A673 (cell line): ENCODE measurements around the gene ATG3. TPM values are rescaled to one million over a fixed set of nuclear protein-coding genes. Genes with fewer than 3 reads are reported as not detected.
"Not testable (repeated sequence)": the region's sequence is repeated elsewhere in the genome, so short reads cannot be mapped to it uniquely, and the experiment has no call there.

Experiments
- BruUV-seq: library from RNA; stranded (reverse); fragments of 400-500 nt; replicated peaks from 2 replicates; lab custom pipeline; 2021; lab: Mats Ljungman, UMichigan
- CTCF ChIA-PET: fragments of 300-600 bp; sonication (Branson Sonifier 250); formaldehyde crosslinking; loops from one replicate; lab custom pipeline; 2022; ENCODE audit warnings: antibody characterized with exemption; lab: Charles Lee
- POLR2A ChIA-PET: fragments of 300-600 bp; sonication (Branson Sonifier 250); formaldehyde crosslinking; loops from one replicate; lab custom pipeline; 2022; ENCODE audit warnings: antibody characterized with exemption; ENCODE audit not compliant: low non-redundant PET; lab: Charles Lee
- DNase-seq: peaks from one replicate; pipeline ENCODE4 v3.0.0-alpha.2; 2015; ENCODE audit warnings: low spot score
- H3K27ac ChIP-seq: fragments of 200-600 bp; sonication (generic); 2 replicates; pipeline ENCODE4 v1.5.1; 2016; ENCODE audit warnings: mixed run types, low read depth, mild to moderate bottlenecking, mixed read lengths, antibody characterized with exemption, low read length; ENCODE audit not compliant: poor library complexity, severe bottlenecking
- H3K27me3 ChIP-seq: fragments of 200-600 bp; sonication (generic); replicated peaks from 2 replicates; pipeline ENCODE4 v1.6.1; 2017; ENCODE audit warnings: mixed run types, low read depth, mild to moderate bottlenecking, mixed read lengths, antibody characterized with exemption, low read length; ENCODE audit not compliant: insufficient read depth, poor library complexity
- H3K36me3 ChIP-seq: fragments of 200-600 bp; sonication (generic); 2 replicates; pipeline ENCODE4 v1.6.1; 2016; ENCODE audit warnings: mixed run types, mild to moderate bottlenecking, mixed read lengths, antibody characterized with exemption, low read length; ENCODE audit not compliant: insufficient read depth, poor library complexity, severe bottlenecking
- H3K4me1 ChIP-seq: fragments of 200-600 bp; sonication (generic); 2 replicates; pipeline ENCODE4 v1.6.1; 2017; ENCODE audit warnings: mixed run types, mild to moderate bottlenecking, mixed read lengths, antibody characterized with exemption, low read length; ENCODE audit not compliant: insufficient read depth, poor library complexity, severe bottlenecking
- H3K4me3 ChIP-seq: fragments of 200-600 bp; sonication (generic); 2 replicates; pipeline ENCODE4 v1.5.1; 2016; ENCODE audit warnings: low read depth, mixed run types, mild to moderate bottlenecking, mixed read lengths, low read length; ENCODE audit not compliant: poor library complexity, severe bottlenecking
- H3K9me3 ChIP-seq: fragments of 200-600 bp; sonication (generic); 2 replicates; pipeline ENCODE4 v1.6.1; 2016; ENCODE audit warnings: mixed run types, low read depth, mild to moderate bottlenecking, mixed read lengths, antibody characterized with exemption, low read length; ENCODE audit not compliant: poor library complexity, severe bottlenecking
- EZH2 ChIP-seq: fragments of 200-600 bp; sonication (generic); IDR thresholded peaks from 2 replicates; pipeline ENCODE4 v1.6.1; 2017; ENCODE audit warnings: borderline replicate concordance, low read depth, mild to moderate bottlenecking, mixed read lengths, antibody characterized with exemption, low read length; ENCODE audit not compliant: poor library complexity, severe bottlenecking
- intact Hi-C: fragments of 100-400 bp; cut with micrococcal nuclease; formaldehyde crosslinking; loops from one replicate; pipeline ENCODE4 v1.10.0; 2022; ENCODE audit not compliant: unreplicated experiment
- total RNA-seq: library from RNA; stranded (reverse); gene quantifications from 2 replicates; pipeline ENCODE4 v1.2.3, GENCODE V29; 2021
- TF ChIP-seq, protein P1 (sequence below): fragments of 300-800, 200-600 bp; sonication (generic); conservative IDR thresholded peaks from 2 replicates; pipeline ENCODE4 v1.5.1; 2017; ENCODE audit warnings: low read depth, mild to moderate bottlenecking, antibody characterized with exemption, low read length, moderate library complexity, mixed read lengths

ATG3 gene
- total RNA-seq, 1 experiment from 2014 or later, result 54.5 TPM

GRCh38 chr3:112496366-112497067 lies 65.2 kb downstream of the ATG3 start:
- TF ChIP-seq, protein P1, sequence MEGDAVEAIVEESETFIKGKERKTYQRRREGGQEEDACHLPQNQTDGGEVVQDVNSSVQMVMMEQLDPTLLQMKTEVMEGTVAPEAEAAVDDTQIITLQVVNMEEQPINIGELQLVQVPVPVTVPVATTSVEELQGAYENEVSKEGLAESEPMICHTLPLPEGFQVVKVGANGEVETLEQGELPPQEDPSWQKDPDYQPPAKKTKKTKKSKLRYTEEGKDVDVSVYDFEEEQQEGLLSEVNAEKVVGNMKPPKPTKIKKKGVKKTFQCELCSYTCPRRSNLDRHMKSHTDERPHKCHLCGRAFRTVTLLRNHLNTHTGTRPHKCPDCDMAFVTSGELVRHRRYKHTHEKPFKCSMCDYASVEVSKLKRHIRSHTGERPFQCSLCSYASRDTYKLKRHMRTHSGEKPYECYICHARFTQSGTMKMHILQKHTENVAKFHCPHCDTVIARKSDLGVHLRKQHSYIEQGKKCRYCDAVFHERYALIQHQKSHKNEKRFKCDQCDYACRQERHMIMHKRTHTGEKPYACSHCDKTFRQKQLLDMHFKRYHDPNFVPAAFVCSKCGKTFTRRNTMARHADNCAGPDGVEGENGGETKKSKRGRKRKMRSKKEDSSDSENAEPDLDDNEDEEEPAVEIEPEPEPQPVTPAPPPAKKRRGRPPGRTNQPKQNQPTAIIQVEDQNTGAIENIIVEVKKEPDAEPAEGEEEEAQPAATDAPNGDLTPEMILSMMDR, result no peak
- TF ChIP-seq EZH2, result no peak
- no peak overlapping the region for H3K4me3 ChIP-seq
- no peaks in the 10 kb centered on the region for H3K36me3 ChIP-seq
- CTCF ChIA-PET, result no interaction called here
- no peaks in the 10 kb centered on the region for H3K4me1 ChIP-seq
- no peaks in the 10 kb centered on the region for H3K27me3 ChIP-seq
- POLR2A ChIA-PET, result no interaction called here
- no peak overlapping the region for H3K27ac ChIP-seq
- no peak for DNase-seq
- intact Hi-C loops, result no loop called here
- no TSS peak for BruUV-seq
- H3K9me3 ChIP-seq, result no peaks in the 10 kb centered on the region

- H3K27me3 ChIP-seq, H3K4me3 ChIP-seq, H3K27ac ChIP-seq, intact Hi-C loops, POLR2A ChIA-PET, CTCF ChIA-PET, DNase-seq, H3K9me3 ChIP-seq, H3K4me1 ChIP-seq, H3K36me3 ChIP-seq, BruUV-seq: not testable (repeated sequence)
Observed at GRCh38 chr3:112494448-112494767, 67.4 kb downstream of the ATG3 start.

DNA sequence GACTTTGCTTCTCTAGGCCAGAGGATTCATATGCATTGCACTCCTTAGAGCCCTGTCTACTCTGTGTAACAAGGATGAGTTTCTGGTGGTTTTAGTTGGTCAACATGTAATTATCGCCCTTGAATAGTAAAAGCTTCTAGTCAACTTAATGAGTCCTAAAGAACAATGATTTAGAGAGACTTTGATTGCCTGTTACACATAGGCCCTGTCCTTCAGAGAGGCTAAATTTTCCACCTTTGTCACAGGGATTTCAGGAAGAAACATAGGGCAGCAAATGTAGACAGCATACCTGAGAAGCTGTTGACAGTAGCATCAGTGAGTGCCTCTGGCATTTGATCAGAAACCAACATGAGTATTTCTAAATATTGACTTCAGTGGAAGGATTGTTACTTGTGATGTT lies 69.6 kb downstream of the ATG3 start:
- H3K4me1 ChIP-seq, result no peaks in the 10 kb centered on the region
- BruUV-seq, result no TSS peak
- H3K9me3 ChIP-seq, result no peaks in the 10 kb centered on the region
- no peak overlapping the region for H3K4me3 ChIP-seq
- H3K27ac ChIP-seq, result no peak overlapping the region
- intact Hi-C loops, result no loop called here
- no peaks in the 10 kb centered on the region for H3K27me3 ChIP-seq
- H3K36me3 ChIP-seq, result no peaks in the 10 kb centered on the region
- CTCF ChIA-PET, result no interaction called here
- no peak for TF ChIP-seq EZH2
- TF ChIP-seq, protein P1, result no peak
- POLR2A ChIA-PET, result no interaction called here
- DNase-seq, result no peak

- intact Hi-C loops, result no loop called here
- no TSS peak for BruUV-seq
- TF ChIP-seq, protein P1, result no peak
- no peak for TF ChIP-seq EZH2
- H3K36me3 ChIP-seq, result no peaks in the 10 kb centered on the region
- DNase-seq, result no peak
- H3K4me3 ChIP-seq, result no peak overlapping the region
- no peaks in the 10 kb centered on the region for H3K27me3 ChIP-seq
- H3K4me1 ChIP-seq, result no peaks in the 10 kb centered on the region
- no peaks in the 10 kb centered on the region for H3K9me3 ChIP-seq
- no peak overlapping the region for H3K27ac ChIP-seq
- ChIA-PET POLR2A (no interaction called here), CTCF (no interaction called here)
Observed at GRCh38 chr3:112491373-112491772, 70.4 kb downstream of the ATG3 start.
